ENCODE data around the gene PCYOX1L. TPM values are rescaled to one million over a fixed set of nuclear protein-coding genes. Genes with fewer than 3 reads are reported as not detected.

PCYOX1L gene, protein sequence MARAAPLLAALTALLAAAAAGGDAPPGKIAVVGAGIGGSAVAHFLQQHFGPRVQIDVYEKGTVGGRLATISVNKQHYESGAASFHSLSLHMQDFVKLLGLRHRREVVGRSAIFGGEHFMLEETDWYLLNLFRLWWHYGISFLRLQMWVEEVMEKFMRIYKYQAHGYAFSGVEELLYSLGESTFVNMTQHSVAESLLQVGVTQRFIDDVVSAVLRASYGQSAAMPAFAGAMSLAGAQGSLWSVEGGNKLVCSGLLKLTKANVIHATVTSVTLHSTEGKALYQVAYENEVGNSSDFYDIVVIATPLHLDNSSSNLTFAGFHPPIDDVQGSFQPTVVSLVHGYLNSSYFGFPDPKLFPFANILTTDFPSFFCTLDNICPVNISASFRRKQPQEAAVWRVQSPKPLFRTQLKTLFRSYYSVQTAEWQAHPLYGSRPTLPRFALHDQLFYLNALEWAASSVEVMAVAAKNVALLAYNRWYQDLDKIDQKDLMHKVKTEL
- 10 to 100 TPM in 1 of 7 donors, 1 to 10 TPM in 6; 5.4 to 13.0 (median 7.8) TPM for total RNA-seq
- polyA plus RNA-seq = 10 to 100 TPM in 1 of 3 donors, 1 to 10 TPM in 2; 6.8 to 11.7 (median 8.1) TPM
- long read RNA-seq, donor 1, full-length matches to known transcripts = 5 of 5 reads
- long read RNA-seq, donor 1, partial matches to known transcripts = 0 of 5 reads
- long read RNA-seq, donor 1, other reads (novel, unspliced or antisense) = 0 of 5 reads
- long read RNA-seq, donor 2, full-length matches to known transcripts = 5 of 5 reads
- long read RNA-seq, donor 2, partial matches to known transcripts = 0 of 5 reads
- long read RNA-seq, donor 2, other reads (novel, unspliced or antisense) = 0 of 5 reads

DNA sequence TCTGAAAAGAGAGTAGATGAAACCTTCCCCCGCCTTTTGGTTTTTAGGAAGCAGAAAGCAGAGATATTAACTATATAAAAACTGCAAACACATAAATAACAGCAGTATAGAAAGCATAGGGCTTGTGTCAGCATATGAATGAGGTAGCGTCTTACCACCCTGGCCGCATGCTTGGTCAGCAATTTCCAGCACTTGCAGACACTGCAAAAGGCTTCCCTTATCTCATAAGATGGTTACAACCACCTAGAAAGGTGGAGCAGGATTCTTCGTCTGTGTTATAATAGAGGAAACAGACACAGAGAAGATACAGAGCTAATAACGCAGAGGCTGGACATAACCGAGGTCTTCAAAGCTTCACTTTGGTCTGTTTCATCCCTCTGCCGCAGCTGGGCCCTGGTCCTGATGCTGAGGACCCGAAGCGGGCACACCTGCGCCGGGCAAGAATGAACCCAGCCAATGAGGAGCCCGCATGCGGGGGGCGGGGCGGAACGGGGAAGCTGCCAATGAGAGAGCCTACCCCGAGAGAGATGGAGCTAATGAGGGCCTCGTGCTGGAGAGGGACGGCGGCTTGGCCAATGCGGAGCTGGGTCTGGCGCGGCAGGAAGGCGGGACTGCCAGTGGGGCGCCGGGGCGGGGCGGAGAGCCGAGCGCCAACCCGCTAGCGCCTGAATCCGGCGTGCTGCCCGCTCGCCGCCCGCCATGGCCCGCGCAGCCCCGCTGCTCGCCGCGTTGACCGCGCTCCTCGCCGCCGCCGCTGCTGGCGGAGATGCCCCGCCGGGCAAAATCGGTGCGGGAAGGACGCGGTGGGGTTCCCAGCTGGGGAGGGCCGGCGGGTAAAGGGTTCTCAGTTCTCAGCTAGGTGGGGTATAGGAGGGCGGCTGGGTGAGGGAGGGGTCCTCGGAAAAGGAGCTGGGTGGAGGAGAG, at the start of gene PCYOX1L:
PCYOX1L (plus strand) TSS at position 677 of the 924 bp plus-strand sequence; CDS start at position 700, 23 bp downstream.
- Histone ChIP-seq H3K9me3 (no peaks in the 10 kb centered on the region), H3K4me1 (peaks cover 4 to 56% (median 30%) of the 10 kb centered on the region in 6 donors), H3K4me3 (peak within 1 kb of the TSS; percentile 66 to 92 (median 76)), H3K27me3 (replicated peaks in 1 of 7) (no peaks in the 10 kb centered on the region), H3K36me3 (peaks cover 0 to 34% (median 15%) of the 10 kb centered on the region in 6 donors), H3K27ac (peak within 1 kb of the TSS; percentile 67 to 90 (median 77))
- TF ChIP-seq POLR2AphosphoS5 (IDR thresholded peaks at IDR 0.05) (peak; percentile 67 to 81 (median 77)), POLR2A (IDR thresholded peaks at IDR 0.05) (no peak)
- TF ChIP-seq, protein P1, sequence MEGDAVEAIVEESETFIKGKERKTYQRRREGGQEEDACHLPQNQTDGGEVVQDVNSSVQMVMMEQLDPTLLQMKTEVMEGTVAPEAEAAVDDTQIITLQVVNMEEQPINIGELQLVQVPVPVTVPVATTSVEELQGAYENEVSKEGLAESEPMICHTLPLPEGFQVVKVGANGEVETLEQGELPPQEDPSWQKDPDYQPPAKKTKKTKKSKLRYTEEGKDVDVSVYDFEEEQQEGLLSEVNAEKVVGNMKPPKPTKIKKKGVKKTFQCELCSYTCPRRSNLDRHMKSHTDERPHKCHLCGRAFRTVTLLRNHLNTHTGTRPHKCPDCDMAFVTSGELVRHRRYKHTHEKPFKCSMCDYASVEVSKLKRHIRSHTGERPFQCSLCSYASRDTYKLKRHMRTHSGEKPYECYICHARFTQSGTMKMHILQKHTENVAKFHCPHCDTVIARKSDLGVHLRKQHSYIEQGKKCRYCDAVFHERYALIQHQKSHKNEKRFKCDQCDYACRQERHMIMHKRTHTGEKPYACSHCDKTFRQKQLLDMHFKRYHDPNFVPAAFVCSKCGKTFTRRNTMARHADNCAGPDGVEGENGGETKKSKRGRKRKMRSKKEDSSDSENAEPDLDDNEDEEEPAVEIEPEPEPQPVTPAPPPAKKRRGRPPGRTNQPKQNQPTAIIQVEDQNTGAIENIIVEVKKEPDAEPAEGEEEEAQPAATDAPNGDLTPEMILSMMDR (IDR thresholded peaks at IDR 0.05 in 8 of 11, conservative IDR thresholded peaks at IDR 0.05 in 3 of 11) = peak in 1 of 11 experiments; percentile 25
- DNase-seq = peak; percentile 98
- intact Hi-C loops (cut with DNase I; ENCODE audit: low total_unique reads) = no loop called here
- 2 to 3% (median 2%) methylated on average over 32 to 61 of the region's 61 CpGs for WGBS, 5 donors

DNA sequence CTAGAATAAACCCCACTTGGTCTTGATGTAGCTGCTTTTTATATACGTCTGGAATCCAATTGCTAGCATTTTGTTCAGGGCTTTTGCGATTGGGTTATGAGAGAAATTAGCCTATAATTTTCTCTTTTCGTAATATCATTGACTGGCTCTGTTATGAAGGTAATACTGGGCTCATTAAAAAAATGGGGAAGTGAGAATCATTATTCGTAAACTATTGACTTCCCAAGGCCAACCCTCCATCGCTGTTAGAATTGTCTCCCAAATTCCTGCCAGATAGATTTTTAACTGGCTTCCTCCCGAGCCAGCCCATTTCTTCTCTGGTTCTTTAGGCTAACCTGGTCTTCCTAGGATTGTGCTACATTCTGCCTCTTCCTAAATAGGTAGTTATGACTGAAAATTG, 48.5 kb upstream of the PCYOX1L start:
- H3K4me3 ChIP-seq = no peak overlapping the region
- intact Hi-C loops (cut with DNase I; ENCODE audit: low total_unique reads) = no loop called here
- no peaks in the 10 kb centered on the region for H3K27me3 ChIP-seq (replicated peaks in 1 of 7)
- no peak for DNase-seq
- peaks cover 0 to 5% (median 0%) of the 10 kb centered on the region in 6 donors for H3K36me3 ChIP-seq
- WGBS, 5 donors = 70 to 79% (median 76%) methylated on average over 6 of the region's 6 CpGs
- H3K4me1 ChIP-seq = peaks cover 0 to 26% (median 8%) of the 10 kb centered on the region in 6 donors
- TF ChIP-seq, protein P1 (IDR thresholded peaks at IDR 0.05 in 8 of 11, conservative IDR thresholded peaks at IDR 0.05 in 3 of 11) = no peak
- TF ChIP-seq POLR2AphosphoS5 (IDR thresholded peaks at IDR 0.05) (no peak), POLR2A (IDR thresholded peaks at IDR 0.05) (no peak)
- H3K27ac ChIP-seq = no peak overlapping the region
- H3K9me3 ChIP-seq = no peaks in the 10 kb centered on the region

DNA sequence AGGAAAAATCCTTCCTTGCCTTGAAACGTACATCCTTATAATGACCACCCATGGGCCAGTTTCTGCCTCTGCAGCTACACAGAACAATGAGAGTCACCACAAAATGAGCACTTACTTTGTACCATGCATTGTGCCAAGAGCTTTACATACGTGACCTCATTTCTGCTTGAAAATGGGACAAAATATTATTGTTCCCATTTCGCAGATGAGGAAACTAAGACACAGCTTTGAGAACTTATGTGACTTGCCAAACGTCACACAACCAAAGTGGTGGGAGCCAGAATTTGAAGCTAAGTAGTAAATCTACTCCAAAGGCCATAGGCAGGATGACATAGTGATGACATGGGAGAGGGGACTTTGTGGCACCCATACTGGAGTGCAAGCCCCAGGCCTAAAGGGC, 47.4 kb upstream of the PCYOX1L start:
- peaks cover 0 to 21% (median 8%) of the 10 kb centered on the region in 6 donors for H3K4me1 ChIP-seq
- intact Hi-C loops (cut with DNase I; ENCODE audit: low total_unique reads) = no loop called here
- H3K36me3 ChIP-seq = peaks cover 0 to 5% (median 0%) of the 10 kb centered on the region in 6 donors
- no peak overlapping the region for H3K4me3 ChIP-seq
- no peaks in the 10 kb centered on the region for H3K9me3 ChIP-seq
- TF ChIP-seq, protein P1 (IDR thresholded peaks at IDR 0.05 in 8 of 11, conservative IDR thresholded peaks at IDR 0.05 in 3 of 11) = no peak
- TF ChIP-seq POLR2AphosphoS5 (IDR thresholded peaks at IDR 0.05) = no peak
- TF ChIP-seq POLR2A (IDR thresholded peaks at IDR 0.05) = no peak
- no peaks in the 10 kb centered on the region for H3K27me3 ChIP-seq (replicated peaks in 1 of 7)
- DNase-seq = no peak
- 81 to 91% (median 82%) methylated on average over 4 of the region's 4 CpGs for WGBS, 5 donors
- H3K27ac ChIP-seq = no peak overlapping the region

Data from spleen (tissue), 13 donors.